ENCODE measurements around the gene SUV39H2. TPM values are rescaled to one million over a fixed set of nuclear protein-coding genes. Genes with fewer than 3 reads are reported as not detected.

The SUV39H2 gene
- polyA plus RNA-seq, 1 donor (not counting 4 experiments of a cell fraction or from before 2014, with no cell fraction given), result 11.8 TPM

GRCh38 chr10:14836208-14836607 lies 42.5 kb upstream of the SUV39H2 start:
- Histone ChIP-seq H3K9me1 (ENCODE audit: control insufficient read depth, extremely low read depth, insufficient read depth, low read length) (no peaks in the 10 kb centered on the region), H3K9ac (ENCODE audit: control insufficient read depth, extremely low read depth, insufficient read depth, low read length) (no peak overlapping the region), H3K4me1 (ENCODE audit: control insufficient read depth, extremely low read depth, insufficient read depth, low read length) (peaks cover 12% of the 10 kb centered on the region), H3K36me3 (ENCODE audit: control insufficient read depth in 2 of 2, extremely low read depth in 1 of 2, insufficient read depth in 2 of 2, low read length in 2 of 2) (no peaks in the 10 kb centered on the region), H3K79me2 (ENCODE audit: control insufficient read depth, insufficient read depth, low read length) (peaks cover 30% of the 10 kb centered on the region), H3K27me3 (ENCODE audit: control insufficient read depth, extremely low read depth, insufficient read depth, low read length) (no peaks in the 10 kb centered on the region), H3K4me3 (ENCODE audit: control insufficient read depth in 2 of 3, extremely low read depth in 1 of 3, insufficient read depth in 2 of 3, low read depth in 1 of 3, low read length in 3 of 3) (no peak overlapping the region), H3K27ac (ENCODE audit: control insufficient read depth, insufficient read depth, low read length) (no peak overlapping the region), H3K4me2 (ENCODE audit: control insufficient read depth, extremely low read depth, insufficient read depth, low read depth, low read length) (no peak overlapping the region), H4K20me1 (ENCODE audit: control insufficient read depth, extremely low read depth, insufficient read depth, low read length) (no peaks in the 10 kb centered on the region), H3K9me3 (ENCODE audit: control insufficient read depth, low read depth, low read length) (no peaks in the 10 kb centered on the region), H2AFZ (ENCODE audit: control insufficient read depth, low read length) (no peak overlapping the region)
- FAIRE-seq (no peak), DNase-seq (ENCODE audit: low read depth, low spot score) (no peak)
- TF ChIP-seq EZH2 (IDR thresholded peaks at IDR 0.05; ENCODE audit: low read length) (no peak), CTCF (optimal IDR thresholded peaks at IDR 0.05 in 1 of 3, IDR thresholded peaks at IDR 0.05 in 1 of 3, conservative IDR thresholded peaks at IDR 0.05 in 1 of 3; ENCODE audit: extremely low read depth in 1 of 3, insufficient read depth in 2 of 3, low read length in 3 of 3) (no peak)
- dilution Hi-C loops (cut with MboI; ENCODE audit: extremely low pct_ligation_motif_present, low sequenced_read_pairs), result no loop called here

GRCh38 chr10:14837003-14837756 lies 41.5 kb upstream of the SUV39H2 start:
- Histone ChIP-seq H3K4me2 (ENCODE audit: control insufficient read depth, extremely low read depth, insufficient read depth, low read depth, low read length) (peak overlapping the region; percentile 96), H3K9ac (ENCODE audit: control insufficient read depth, extremely low read depth, insufficient read depth, low read length) (peak overlapping the region; percentile 96), H3K9me1 (ENCODE audit: control insufficient read depth, extremely low read depth, insufficient read depth, low read length) (no peaks in the 10 kb centered on the region), H3K27me3 (ENCODE audit: control insufficient read depth, extremely low read depth, insufficient read depth, low read length) (no peaks in the 10 kb centered on the region), H3K9me3 (ENCODE audit: control insufficient read depth, low read depth, low read length) (no peaks in the 10 kb centered on the region), H3K27ac (ENCODE audit: control insufficient read depth, insufficient read depth, low read length) (peak overlapping the region; percentile 92), H3K4me3 (ENCODE audit: control insufficient read depth in 2 of 3, extremely low read depth in 1 of 3, insufficient read depth in 2 of 3, low read depth in 1 of 3, low read length in 3 of 3) (peak overlapping the region; percentile 86 to 95 (median 92)), H3K36me3 (ENCODE audit: control insufficient read depth in 2 of 2, extremely low read depth in 1 of 2, insufficient read depth in 2 of 2, low read length in 2 of 2) (peaks cover 2 to 10% of the 10 kb centered on the region in 2 experiments), H4K20me1 (ENCODE audit: control insufficient read depth, extremely low read depth, insufficient read depth, low read length) (no peaks in the 10 kb centered on the region), H3K79me2 (ENCODE audit: control insufficient read depth, insufficient read depth, low read length) (peaks cover 39% of the 10 kb centered on the region), H2AFZ (ENCODE audit: control insufficient read depth, low read length) (peak overlapping the region; percentile 90), H3K4me1 (ENCODE audit: control insufficient read depth, extremely low read depth, insufficient read depth, low read length) (peaks cover 12% of the 10 kb centered on the region)
- DNase-seq (ENCODE audit: low read depth, low spot score) (no peak), FAIRE-seq (no peak)
- dilution Hi-C loops (cut with MboI; ENCODE audit: extremely low pct_ligation_motif_present, low sequenced_read_pairs), result no loop called here
- no peak for TF ChIP-seq CTCF (optimal IDR thresholded peaks at IDR 0.05 in 1 of 3, IDR thresholded peaks at IDR 0.05 in 1 of 3, conservative IDR thresholded peaks at IDR 0.05 in 1 of 3; ENCODE audit: extremely low read depth in 1 of 3, insufficient read depth in 2 of 3, low read length in 3 of 3)
- no peak for TF ChIP-seq EZH2 (IDR thresholded peaks at IDR 0.05; ENCODE audit: low read length)
